ENCODE measurements around the gene TNFAIP1. TPM values are rescaled to one million over a fixed set of nuclear protein-coding genes. Genes with fewer than 3 reads are reported as not detected.

Gene TNFAIP1
- total RNA-seq, 1 experiment from 2014 or later, result 21.8 TPM

DNA sequence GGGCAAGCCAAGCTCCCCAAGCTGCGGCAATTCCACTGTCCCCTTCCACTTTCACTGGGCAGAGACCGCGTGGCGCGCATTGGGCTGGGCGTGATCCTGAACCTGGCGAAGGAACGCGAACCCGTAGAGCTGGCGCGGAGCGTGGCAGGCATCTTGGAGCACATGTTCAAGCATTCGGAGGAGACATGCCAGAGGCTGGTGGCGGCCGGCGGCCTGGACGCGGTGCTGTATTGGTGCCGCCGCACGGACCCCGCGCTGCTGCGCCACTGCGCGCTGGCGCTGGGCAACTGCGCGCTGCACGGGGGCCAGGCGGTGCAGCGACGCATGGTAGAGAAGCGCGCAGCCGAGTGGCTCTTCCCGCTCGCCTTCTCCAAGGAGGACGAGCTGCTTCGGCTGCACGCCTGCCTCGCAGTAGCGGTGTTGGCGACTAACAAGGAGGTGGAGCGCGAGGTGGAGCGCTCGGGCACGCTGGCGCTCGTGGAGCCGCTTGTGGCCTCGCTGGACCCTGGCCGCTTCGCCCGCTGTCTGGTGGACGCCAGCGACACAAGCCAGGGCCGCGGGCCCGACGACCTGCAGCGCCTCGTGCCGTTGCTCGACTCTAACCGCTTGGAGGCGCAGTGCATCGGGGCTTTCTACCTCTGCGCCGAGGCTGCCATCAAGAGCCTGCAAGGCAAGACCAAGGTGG, 45.7 kb downstream of the TNFAIP1 start:
- H3K23ac ChIP-seq (ENCODE audit: insufficient read length, low read depth, low read length), result no peak overlapping the region
- no peak overlapping the region for H3K14ac ChIP-seq (ENCODE audit: insufficient read depth, low read length)
- no peak overlapping the region for H3T11ph ChIP-seq (ENCODE audit: low read length)
- no peak overlapping the region for H2AFZ ChIP-seq (ENCODE audit: low read length)
- no peak overlapping the region for H2BK5ac ChIP-seq (ENCODE audit: insufficient read length, low read length)
- no peak overlapping the region for H3K4me2 ChIP-seq (ENCODE audit: insufficient read depth, insufficient read length, low read length)
- H3K79me1 ChIP-seq (ENCODE audit: insufficient read depth, low read depth, low read length, poor library complexity, severe bottlenecking), result no peaks in the 10 kb centered on the region
- no peaks in the 10 kb centered on the region for H3K9me3 ChIP-seq (ENCODE audit: control insufficient read depth, low read depth, low read length)
- H2AK5ac ChIP-seq (ENCODE audit: insufficient read length, low read length), result no peak overlapping the region
- no peaks in the 10 kb centered on the region for H4K20me1 ChIP-seq (ENCODE audit: control insufficient read depth, insufficient read depth, insufficient read length)
- H2BK12ac ChIP-seq (ENCODE audit: insufficient read length, low read depth, low read length), result no peak overlapping the region
- peak; percentile 83 for TF ChIP-seq CTCF (conservative IDR thresholded peaks at IDR 0.05)
- no peak overlapping the region for H3K18ac ChIP-seq (ENCODE audit: insufficient read length, low read depth, low read length)
- DNase-seq, result peak; percentile 92
- H2BK120ac ChIP-seq (ENCODE audit: low read depth, low read length, poor library complexity, severe bottlenecking), result no peak overlapping the region
- Mint-ChIP-seq H3K36me3 (ENCODE audit: insufficient read depth in 1 of 3, low read depth in 3 of 3) (no peaks in the 10 kb centered on the region; a peak in 1 of 7 replicates), H3K9me3 (no peaks in the 10 kb centered on the region; a peak in 1 of 5 replicates), H3K4me1 (peaks cover 4 to 10% of the 10 kb centered on the region in 2 experiments; a peak in 3 of 4 replicates), H3K27me3 (ENCODE audit: low read depth) (peaks cover 90% of the 10 kb centered on the region), H3K27ac (no peak overlapping the region), H3K4me3 (peak overlapping the region in 1 of 2 experiments; percentile 41; a peak in 2 of 5 replicates)
- H4K91ac ChIP-seq (ENCODE audit: insufficient read length, low read depth, low read length), result no peak overlapping the region
- no peak overlapping the region for H3K27ac ChIP-seq (ENCODE audit: insufficient read length, low read depth, low read length)
- no peak overlapping the region for H3K56ac ChIP-seq (ENCODE audit: insufficient read length, low read depth, low read length)
- no CpG with 5 or more reads among the region's 72 CpGs for WGBS (ENCODE audit: extremely low coverage, insufficient read length, low lambda C conversion rate)
- H3K4me1 ChIP-seq (ENCODE audit: insufficient read depth, low read length), result no peaks in the 10 kb centered on the region
- H2BK20ac ChIP-seq (ENCODE audit: low read depth, low read length, poor library complexity, severe bottlenecking), result no peak overlapping the region
- peaks cover 13% of the 10 kb centered on the region; the same call in 1 of the 2 replicates for H3K27me3 ChIP-seq (ENCODE audit: insufficient read depth, low read length)
- peaks cover 12% of the 10 kb centered on the region for H3K23me2 ChIP-seq (ENCODE audit: insufficient read length, low read depth, low read length, poor library complexity, severe bottlenecking)
- H3K9ac ChIP-seq (ENCODE audit: extremely low read depth, insufficient read length, low read length), result no peak overlapping the region
- no peak overlapping the region for H2BK15ac ChIP-seq (ENCODE audit: low read depth, low read length)
- no peak overlapping the region for H4K5ac ChIP-seq (ENCODE audit: insufficient read length, low read depth, low read length)
- H3K79me2 ChIP-seq (ENCODE audit: insufficient read depth, low read length), result no peaks in the 10 kb centered on the region
- H3K4ac ChIP-seq (ENCODE audit: low read depth, low read length), result no peak overlapping the region
- H4K8ac ChIP-seq (replicated peaks; ENCODE audit: insufficient read length, low read depth, low read length), result no peak overlapping the region
